Activated CD4-positive, alpha-beta T cell treated with anti-CD3 and anti-CD28 coated beads, Interleukin-2, Interleukin-6, amounts not matched to agents 100 ng/mL and 50 ng/mL, durations not matched to agents 16 hours and 8 hours (primary cell): ENCODE results near the gene PRMT7.

Experiments used
- DNase-seq: peaks from one replicate; pipeline ENCODE4 v3.0.0-alpha.2; 2020

The PRMT7 gene

DNA sequence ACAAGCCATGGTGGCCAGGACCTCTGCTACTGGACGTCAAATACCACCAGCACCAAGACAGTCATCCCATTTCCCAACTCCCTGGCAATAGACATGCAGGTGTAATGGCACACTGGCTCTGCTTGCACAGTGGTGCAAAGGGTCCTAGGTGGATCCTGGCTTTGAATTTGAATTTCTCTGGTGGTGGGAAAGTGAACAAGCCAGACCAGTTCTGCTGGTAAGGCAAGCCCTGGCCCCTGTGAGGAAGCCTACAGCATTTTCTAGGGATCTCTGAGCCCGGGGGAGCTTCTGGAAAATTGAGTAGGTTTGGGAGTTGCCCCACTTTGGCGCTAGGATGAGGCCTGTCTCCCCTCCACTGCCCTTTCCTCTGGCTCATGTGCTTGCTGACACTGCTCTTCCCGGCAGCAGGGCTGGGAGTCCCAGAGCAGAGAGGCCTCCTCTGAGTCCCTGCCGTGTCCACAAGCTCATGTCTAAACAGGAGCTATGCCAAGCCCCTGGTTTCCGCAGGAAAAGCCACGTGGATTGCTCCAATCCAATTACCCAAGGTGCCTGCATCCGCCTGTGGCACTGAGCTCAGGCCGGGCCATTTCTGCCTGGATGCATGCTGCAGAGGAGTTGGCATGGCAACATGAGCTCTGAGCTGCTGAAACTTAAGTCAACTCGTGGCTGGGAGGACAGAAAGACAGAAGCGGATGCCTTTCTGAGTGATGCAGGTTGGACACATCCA is 67.0 kb downstream of the PRMT7 start:
- DNase-seq, result no peak

DNA sequence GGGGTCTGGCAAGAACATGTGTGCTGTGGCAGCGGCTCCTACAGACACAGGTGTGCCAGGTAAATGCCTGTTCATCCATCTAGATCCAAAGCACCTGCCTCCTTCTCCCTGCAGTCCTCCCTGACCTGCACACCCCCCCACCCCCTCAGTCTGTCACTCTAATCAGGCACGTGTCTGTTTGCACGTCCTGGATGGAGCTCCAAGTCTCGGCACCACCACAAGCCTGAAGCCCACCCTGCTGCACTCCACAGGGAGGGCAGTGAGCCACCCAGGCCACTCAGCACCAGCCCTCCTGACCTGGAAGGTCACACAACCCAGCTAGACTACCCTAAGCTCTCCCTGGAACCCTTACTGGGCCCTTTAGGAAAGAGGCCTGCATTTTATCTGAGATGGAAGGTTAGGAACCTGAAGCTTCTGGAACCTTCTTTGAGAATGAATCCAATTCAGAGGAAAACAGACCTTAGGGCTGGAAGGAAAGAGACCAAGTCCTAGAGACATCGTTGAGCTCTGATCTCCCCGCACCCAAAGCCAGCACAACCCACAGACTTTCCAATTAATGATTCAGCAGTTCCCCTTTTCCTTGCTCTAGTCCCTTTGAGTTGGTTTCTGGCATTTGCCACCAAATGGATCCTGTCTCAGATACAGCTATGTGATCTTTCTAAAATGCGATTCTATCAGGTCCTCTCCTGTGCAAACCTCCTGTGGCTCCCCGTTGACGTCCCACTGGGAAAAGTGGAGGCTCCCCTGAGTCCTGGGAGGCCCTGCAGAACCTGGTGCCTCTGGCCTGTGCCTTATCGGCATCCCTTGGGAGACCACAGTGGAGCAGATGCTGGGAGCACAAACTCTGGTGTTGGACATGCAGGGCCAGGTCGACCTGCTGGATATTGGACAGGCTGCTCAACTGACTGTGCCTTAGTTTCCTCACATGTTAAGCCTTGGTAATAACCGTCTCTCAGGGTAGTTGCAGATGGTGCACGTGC is 67.9 kb downstream of the PRMT7 start:
- no peak for DNase-seq

DNA sequence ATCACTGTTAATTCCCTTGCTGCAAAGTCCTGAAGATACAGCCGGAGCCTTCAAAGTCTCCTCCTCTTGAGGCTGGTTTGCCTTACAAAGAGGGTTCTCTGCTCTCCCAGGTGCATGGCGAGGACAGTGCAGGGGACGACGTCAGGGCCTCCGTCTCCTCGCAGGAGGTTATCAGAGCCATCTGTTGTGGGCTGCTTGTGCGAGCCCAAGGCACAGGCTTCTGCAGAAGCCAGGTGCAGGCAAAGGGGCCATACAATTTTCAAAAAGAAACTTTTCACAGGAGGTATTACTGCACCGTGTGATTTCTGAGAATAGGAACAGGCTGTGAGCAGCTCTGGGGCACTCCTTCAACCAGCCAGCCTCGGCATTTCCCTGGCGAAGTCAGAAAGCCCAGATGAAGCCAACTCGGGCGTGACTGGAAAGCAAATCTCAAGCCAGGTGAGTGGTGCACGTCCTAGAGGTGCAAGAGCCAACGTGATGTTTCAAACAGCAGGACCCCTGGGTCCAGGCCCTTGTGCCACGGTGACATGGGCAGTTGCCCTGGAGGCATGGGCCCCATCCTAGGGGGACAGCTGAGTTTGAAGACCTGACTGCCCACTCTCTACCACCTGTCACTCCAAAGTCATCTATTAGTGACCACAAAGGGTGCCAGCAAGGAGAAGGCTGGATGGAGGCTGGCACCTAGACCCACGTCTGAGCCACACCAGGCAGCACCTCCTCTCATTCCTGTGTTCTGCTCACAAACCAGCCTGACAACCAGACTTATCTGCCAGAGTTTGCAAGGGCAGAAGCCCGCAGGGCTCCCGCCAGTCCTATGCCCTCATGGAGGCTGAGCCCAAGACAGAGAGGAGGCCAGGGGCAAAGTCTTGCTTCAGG is 68.9 kb downstream of the PRMT7 start:
- DNase-seq, result no peak

DNA sequence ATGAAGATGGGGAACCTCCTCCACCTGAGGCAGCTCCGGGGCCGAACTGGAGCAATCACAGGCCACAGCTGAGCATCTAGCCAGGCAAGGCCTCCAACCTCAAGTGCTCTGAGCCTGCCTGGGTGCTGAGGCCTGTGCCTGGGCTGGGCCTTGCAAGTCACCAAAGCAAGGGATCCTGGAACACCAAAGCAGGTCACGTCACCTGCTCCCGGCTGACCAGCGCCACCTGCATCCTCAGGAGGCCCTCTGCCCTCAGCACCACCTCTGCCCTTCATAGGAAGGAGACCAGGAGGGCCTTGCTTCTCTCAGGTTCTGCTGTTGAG is 69.5 kb downstream of the PRMT7 start:
- DNase-seq, result no peak

DNA sequence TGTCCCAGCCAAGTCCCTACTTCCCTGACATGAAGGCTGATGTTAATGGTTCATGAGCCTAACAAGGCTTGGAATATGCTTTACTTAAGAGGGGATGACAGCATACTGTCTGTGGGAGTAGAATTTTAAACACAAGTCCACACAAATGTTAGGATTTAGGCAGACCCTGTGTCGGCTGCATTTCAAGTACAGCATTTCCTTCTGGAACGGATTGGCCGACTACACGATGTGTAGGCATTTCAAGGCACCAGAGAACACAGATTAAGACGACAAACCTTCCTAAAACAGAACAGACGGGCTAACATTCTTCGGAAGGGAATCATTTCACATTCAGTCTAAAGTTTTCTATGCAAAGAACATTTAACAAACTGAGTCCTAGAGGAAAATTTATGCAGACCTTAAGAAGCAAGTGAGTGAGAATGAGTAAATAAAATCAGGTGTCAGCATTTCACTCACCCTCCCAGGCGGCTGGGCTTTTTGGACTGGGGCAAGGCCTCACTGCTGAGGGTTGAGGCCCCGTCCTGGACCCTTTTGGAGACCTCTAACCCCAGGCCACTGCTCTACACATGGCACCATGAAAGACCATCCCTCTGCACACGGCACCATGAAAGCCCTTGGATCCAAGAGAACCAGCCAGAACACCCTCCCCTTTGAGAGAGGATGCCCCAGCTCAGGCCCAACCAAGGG is 70.0 kb downstream of the PRMT7 start:
- no peak for DNase-seq

DNA sequence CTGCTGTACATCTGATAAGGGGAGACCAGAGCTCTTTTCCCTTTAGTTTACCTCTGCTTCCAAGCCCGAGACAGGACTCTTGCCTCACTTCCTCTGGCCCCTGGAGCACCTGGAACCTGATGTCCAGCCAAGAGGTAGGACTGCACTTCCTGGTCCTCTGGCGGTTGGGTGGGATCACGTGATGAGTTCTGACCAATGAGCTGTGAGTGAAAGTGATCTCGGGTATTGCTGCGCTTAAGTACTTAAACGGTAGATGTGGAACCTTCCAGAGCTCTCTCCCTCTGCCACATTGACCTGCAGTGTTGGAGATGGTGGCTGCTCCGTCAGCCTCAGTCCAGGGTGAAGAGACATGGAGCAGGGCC is 70.5 kb downstream of the PRMT7 start:
- DNase-seq, result no peak

DNA sequence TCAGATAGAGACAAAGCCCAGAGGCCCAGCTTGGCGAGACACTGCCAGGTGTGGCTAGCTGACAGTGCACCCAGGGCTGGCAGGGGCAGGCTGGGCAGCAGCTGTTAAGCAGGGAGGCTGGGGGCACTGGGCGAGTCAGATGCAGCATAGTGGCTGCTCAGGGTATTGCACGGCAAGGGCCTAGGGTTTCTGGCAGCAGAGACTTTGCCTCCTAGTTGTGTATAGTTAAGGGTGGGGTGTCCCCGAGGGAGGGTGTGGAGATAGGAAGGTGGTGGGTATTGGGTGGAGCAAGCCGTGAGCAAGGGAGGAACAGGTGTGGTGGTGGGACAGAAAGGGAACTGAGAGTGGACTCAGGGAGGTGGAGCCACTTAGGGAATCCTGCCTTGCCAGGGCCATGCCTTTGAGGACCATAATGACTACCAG is 71.5 kb downstream of the PRMT7 start:
- DNase-seq, result peak; percentile 22

DNA sequence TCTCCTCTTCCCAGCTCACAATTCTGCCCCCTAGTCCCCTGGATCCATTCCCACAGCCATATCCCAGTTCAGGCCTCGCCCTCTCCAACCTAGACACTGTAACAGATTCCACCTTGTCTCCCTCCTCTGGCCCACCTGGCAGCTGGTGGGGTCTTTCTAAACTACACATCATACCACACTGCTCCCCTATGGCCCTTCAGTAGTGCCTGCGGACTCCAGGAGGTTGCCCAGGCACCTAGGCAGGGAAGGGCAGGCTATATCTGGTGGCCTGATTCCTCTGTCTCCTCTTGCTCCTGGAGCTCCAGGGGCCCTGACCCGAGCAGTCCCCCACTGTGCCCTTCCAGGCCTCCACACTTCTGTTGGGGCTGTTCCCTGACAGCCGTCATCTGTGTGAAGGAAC is 73.0 kb downstream of the PRMT7 start:
- DNase-seq, result no peak

DNA sequence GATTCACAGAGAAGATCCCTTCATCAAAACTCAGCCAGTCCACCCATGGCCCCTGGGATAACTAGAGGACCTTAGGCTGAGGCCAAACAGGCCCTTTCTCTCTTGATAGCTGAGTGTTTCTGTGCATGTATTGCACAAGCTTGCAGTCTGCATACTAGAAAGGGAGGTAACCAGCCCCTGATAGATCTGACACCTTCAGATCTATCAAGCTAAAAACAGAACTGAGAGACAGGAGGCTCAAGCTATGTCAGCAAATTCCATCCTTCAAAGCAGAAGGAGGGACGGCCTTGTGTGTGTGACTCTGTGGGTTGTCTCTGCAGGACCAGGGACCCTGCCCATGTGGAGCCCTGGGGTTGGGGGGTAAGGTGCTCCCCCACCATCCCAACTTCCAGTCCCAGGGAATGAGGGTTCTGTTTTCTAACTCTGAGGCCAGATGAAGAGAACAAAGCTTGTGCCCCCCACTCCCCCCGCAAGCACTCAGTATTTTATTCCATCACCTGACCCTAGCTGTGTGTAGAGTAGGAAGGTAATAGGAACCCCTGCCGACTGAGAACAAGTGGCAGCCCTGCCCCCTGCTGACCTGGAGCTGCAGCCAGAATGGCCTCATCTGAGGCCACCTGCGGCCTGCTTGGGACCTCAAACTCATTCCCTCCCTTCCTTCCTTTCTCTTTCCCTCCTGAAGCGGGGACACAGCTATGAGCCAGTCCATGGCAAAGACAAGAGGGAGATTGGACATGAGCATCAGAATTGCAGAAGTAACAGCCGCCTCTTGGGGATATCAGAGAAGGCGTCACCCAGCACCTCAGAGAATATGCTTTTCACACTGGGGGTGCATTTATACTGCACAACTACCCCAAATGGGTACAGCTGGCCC is 73.7 kb downstream of the PRMT7 start:
- DNase-seq, result no peak

DNA sequence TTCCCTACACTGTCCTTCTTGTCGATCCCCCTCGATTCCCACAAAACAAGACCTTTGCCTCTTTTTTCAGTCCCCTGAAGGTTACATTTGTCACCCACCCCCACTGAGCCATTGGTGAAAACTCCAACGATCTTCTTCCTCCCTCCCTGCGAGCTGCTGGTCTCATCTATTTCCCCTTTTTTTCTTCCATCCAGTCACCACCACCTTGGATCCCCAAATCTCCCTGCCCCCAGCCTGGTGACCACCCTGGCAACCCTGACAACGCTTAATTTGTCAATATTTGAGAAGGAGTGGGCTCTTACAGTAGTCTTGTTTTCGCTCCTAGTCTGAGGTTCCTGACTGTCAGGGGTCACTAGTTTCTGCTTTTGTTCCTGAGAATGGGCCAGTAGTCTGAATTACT is 74.6 kb downstream of the PRMT7 start:
- no peak for DNase-seq

DNA sequence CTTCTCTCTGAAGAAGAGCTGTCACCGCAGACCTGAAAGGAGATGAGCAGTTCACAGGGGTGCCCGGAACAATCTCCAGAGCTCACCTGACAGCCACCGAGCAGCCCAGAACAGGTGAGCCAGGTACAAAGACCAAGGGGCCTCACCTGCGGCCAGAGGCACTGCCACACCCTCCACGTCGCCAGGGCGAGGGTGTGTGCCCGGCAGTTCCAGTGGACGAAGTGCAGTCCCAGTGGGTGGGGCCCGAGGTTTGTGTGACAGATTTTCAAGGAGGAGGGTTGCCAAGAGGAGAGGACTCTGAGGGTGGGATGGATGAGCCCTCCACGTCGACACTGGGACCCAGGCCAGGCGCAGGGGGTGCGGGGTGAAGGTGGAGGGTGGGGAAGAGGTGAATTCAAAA is 75.8 kb downstream of the PRMT7 start:
- no peak for DNase-seq

DNA sequence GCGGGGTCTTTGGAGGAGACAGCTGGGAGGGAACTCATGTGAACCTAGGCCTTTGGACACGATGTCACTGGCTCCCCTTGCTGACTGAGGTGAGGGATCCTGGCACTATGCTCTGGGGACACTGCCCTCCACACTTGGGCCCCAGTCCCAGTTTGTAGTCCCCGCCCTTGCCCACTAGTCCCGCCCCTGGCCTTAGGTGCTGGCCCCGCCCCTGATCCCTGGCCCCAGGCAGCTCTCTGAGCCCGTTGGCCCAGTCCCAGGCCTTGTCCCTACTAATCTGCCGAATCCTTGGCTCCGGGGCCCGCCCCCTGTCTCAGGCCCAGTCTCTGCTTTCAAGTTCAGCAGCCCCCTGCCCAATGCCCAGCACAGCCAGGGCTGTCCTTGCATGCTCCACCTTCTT is 76.5 kb downstream of the PRMT7 start:
- no peak for DNase-seq

DNA sequence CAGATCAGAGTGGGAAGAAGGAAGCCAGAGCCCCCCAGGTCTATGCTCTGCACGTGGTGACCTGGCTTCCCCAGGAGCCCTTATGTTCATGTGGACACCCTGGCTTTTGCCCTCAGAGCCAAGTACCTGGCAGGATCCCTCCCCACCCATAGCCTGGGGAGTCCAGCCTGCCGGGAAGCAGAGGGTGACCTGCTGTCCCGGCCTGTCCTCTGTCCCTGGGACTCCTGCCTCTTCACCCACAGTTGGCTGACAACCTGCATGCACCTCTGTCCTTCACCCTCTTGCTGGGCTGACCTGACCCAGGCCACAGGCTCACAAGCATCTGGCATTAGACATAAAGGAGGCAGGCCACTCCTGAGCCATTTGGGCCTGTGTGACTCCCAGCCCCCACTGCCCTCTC is 77.3 kb downstream of the PRMT7 start:
- DNase-seq, result no peak

DNA sequence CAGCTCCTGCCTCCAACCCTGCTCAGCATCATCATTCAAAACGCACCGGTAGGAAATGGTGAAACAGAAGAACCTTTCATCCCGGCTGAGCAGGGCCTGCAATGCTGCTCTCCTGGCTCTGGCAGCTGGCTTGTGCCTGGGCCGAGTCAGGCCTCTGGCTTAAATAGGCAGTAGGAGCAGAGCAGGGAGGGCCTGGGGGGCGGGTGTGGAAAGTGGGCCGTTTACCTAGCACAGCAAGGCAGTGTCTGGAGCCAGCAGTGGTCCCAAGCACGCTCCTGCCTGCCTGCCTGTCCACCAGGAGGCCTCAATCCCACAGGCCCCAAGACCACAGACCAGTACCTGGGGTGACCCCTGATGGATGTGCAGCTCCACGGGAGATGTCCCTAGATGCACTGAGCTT is 78.2 kb downstream of the PRMT7 start:
- no peak for DNase-seq

DNA sequence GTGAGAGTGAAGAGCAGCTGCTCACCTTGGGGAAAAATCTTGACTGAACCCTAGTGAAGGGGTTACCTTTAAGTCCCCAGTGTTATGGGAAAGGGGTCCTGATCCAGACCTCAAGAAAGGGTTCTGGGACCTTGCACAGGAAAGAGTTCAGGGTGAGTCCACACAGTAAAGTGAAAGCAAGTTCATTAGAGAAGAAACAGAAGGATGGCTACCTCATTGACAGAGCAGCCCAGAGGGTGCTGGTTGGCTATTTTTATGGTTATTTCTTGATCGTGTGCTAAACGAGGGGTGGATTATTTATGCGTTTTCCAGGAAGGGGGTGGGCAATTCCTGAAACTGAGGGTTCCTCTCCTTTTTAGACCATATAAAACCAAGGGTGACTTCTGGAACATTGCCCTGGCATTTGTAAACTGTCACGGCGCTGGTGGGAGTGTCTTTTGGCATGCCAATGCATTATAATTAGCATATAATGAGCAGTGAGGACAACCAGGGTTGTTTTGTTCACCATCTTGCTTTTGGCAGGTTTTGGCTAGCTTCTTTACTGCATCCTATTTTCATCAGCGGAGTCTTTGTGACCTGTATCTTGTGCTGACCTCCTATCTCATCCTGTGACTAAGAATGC is 79.0 kb downstream of the PRMT7 start:
- DNase-seq, result no peak

DNA sequence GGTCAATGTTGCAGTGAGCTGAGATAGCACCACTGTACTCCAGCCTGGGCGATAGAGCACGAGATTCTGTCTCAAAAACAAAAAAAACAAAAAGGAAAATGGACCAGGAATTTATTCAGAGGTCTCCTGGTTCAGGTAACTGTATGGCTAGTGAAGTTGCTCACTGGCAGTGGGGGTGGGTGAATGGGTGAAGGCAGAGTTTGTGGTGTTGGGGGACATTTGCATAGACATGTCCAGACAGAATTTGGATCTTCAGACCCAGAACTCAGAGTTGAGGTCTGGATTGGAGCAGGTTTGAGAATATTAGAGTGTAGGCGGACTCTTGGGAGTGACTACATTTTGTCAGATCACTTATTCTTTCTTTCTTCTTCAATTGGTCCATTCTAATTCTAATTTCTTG is 82.5 kb downstream of the PRMT7 start:
- no peak for DNase-seq

DNA sequence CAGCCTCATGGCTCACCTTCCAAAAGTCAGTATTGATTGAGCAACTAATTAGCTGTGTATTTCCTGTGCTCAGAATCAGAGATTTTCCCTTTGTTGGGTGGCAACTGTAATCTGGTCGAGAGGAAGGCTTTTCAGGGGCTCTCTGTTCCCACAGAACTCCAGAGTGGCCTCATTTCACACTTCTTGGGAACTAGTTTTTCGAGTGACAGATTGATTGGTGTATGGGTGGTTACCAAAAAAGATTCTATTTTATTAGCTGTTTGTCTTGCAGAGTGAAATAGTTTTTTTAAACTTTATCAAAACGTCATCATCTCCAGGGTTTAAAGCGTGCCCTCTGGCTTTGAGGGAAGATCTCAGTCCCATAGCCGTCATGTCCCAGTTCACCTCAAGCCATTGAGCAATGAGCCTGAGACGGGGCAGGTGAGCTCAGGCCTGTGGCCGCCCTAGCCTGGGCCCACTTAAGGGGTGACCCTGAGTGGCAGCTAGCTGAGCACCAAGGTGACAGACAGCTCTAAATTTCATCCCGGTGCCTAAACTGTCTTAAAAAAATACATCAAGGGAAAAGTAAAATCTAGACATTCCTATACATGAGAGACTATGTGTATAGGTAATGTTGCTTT is 84.5 kb downstream of the PRMT7 start:
- no peak for DNase-seq

DNA sequence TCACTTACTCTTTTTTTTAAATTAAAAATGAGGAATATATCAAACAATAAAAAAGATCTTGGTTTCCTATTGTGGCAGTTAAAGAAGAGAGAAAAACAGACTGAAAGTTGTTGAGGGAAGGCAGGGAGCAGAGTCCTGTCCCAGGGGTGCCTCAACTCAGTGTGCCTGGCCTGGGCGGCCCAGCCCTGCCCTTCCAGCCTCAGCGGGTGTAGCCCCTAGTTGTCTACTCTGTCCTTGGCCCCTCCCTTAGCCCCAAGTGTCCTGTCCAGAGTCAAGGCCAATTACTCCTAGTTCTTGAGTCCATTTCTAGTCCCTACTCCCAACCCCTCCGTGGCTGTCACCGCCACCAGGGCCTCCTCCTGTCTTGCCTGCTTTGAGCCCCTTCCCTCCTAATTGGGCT is 85.0 kb downstream of the PRMT7 start:
- DNase-seq, result no peak

DNA sequence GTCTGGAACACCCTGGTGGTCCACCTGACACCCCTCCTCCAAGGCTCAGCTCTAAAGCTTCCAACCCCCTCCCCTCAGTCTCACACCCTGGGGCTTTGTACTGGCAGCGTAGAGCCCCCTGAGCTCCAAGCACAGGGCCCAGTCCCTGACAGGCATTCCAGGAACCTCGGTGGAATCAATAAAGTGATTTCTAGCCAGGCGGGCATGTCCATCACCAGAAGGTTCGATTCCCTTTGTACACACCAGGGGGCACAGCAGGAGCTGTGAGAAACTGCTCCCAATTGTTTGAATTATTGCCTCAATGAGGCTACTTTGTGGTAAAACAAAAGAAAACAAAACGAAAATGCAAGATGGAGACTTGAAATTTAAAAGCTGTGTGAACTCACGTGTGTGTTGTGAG is 85.7 kb downstream of the PRMT7 start:
- peak; percentile 50 for DNase-seq

DNA sequence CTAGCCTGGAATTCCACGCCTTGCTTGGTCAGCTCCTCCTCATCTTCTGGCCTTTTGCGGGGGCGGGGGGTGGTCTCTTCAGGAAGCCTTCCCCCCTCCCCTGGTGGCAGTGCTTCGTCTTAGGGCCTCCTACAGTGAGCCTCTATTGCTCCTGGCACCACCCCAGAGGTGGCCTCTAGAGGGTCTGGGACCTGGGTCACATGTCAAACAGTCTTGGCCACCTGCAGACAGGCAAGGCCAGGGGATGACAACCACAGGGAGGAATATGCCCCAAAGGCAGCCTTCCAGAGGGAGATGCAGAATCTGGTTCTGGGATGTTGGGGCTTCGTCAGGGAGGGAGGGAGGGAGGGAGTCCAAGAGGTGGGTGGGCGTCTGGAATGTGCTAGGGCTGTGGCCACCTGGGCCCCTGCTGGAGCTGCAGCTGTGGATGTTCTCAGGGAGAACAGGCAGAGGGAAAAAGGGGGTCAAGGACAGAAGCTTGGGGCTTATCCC is 86.9 kb downstream of the PRMT7 start:
- no peak for DNase-seq

DNA sequence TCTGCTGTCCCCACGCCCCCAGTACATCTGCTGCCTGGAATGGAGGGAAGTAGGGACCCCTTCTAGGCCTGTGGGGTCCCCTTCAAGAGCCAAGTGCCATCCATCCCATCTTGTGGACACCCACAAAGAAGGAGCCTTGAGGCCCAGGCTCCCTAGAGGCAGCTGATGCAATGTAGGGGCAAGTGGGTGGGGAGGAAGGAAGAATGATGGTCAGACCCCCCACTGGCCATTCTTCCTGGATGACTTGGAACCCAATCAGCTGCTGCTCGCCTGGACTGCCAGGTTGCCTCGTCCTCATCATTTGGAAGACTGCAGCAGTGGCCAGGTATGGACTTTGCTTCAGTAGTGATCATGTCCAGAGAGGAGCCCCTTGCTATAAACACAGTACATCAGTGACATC is 88.6 kb downstream of the PRMT7 start:
- DNase-seq, result no peak
